ENCODE measurements around the gene TMEM108. TPM values are rescaled to one million over a fixed set of nuclear protein-coding genes. Genes with fewer than 3 reads are reported as not detected.

The TMEM108 gene
- total and polyA plus RNA-seq, 10 of the 15 experiments (the other 5 are each of a cell fraction or from before 2014, with no cell fraction given) = 0.02 to 0.58 (median 0.12) TPM; not detected in 5

- TF ChIP-seq PML (IDR thresholded peaks at IDR 0.05; ENCODE audit: low read length) (no peak), FOS (IDR thresholded peaks at IDR 0.05; ENCODE audit: borderline replicate concordance, extremely low read depth, insufficient read length) (no peak), POLR2A (IDR thresholded peaks at IDR 0.05; ENCODE audit: low read depth, low read length) (no peak)
Measured at GRCh38 chr3:133317866-133318265, 279.7 kb downstream of the TMEM108 start (continued).

GRCh38 chr3:133328373-133328772, 290.2 kb downstream of the TMEM108 start:
- WGBS (ENCODE audit: insufficient coverage, insufficient replicate concordance, low lambda C conversion rate, missing lambda C conversion rate) = 38% methylated on average over 1 of the region's 1 CpG
- Histone ChIP-seq H3K9me3 (replicated peaks; ENCODE audit: control insufficient read depth, insufficient read depth, low read length) (no peaks in the 10 kb centered on the region), H3K36me3 (ENCODE audit: control insufficient read depth in 2 of 2, insufficient read depth in 2 of 2, low read length in 1 of 2) (no peaks in the 10 kb centered on the region), H3K4me3 (no peak overlapping the region), H3K4me1 (ENCODE audit: control insufficient read depth, insufficient read depth, low read length) (no peaks in the 10 kb centered on the region), H3K27me3 (replicated peaks in 1 of 2; ENCODE audit: control insufficient read depth in 2 of 2, insufficient read depth in 2 of 2, low read length in 1 of 2) (no peaks in the 10 kb centered on the region; a peak in 1 of 4 replicates), H2AFZ (ENCODE audit: control insufficient read depth, low read depth, low read length) (no peak overlapping the region), H3K4me2 (ENCODE audit: control insufficient read depth, insufficient read depth) (no peak overlapping the region), H3K27ac (ENCODE audit: control insufficient read depth, insufficient read depth) (no peak overlapping the region), H3K9ac (ENCODE audit: control insufficient read depth, insufficient read depth, low read length) (no peak overlapping the region), H4K20me1 (ENCODE audit: control insufficient read depth, insufficient read depth) (no peaks in the 10 kb centered on the region), H3K79me2 (ENCODE audit: control insufficient read depth, insufficient read depth, low read length) (no peaks in the 10 kb centered on the region)
- intact Hi-C loops (cut with micrococcal nuclease; ENCODE audit: unreplicated experiment) = no loop called here
- ATAC-seq (no peak), DNase-seq (ENCODE audit: low read depth, low spot score) (no peak), FAIRE-seq (no peak)
- CTCF ChIA-PET = no interaction called here
- POLR2A ChIA-PET = no interaction called here
- in situ Hi-C loops (cut with MboI) = no loop called here
- SMC1A ChIA-PET (ENCODE audit: uncharacterized antibody, unreplicated experiment) = no interaction called here
- RAD21 ChIA-PET (ENCODE audit: unreplicated experiment) = no interaction called here
- BruUV-seq (replicated peaks) = no TSS peak
- TF ChIP-seq GABPA (IDR thresholded peaks at IDR 0.05; ENCODE audit: low read depth) (no peak), MTA2 (IDR thresholded peaks at IDR 0.05; ENCODE audit: low read depth) (no peak), BRCA1 (IDR thresholded peaks at IDR 0.05; ENCODE audit: low read depth, low read length) (no peak), SKIL (IDR thresholded peaks at IDR 0.05; ENCODE audit: low read depth, poor library complexity, severe bottlenecking) (no peak), CREB1 (IDR thresholded peaks at IDR 0.05; ENCODE audit: low read depth) (no peak), REST (IDR thresholded peaks at IDR 0.05; ENCODE audit: low read depth, low read length) (no peak), JUNB (IDR thresholded peaks at IDR 0.05) (no peak), STAT1 (conservative IDR thresholded peaks at IDR 0.05) (no peak), SIN3A (IDR thresholded peaks at IDR 0.05; ENCODE audit: low read depth, low read length) (no peak), ZNF592 (IDR thresholded peaks at IDR 0.05) (no peak), SMARCA5 (IDR thresholded peaks at IDR 0.05) (no peak)

All from GM12878 (cell line).